NCI-H128 (cell line): ENCODE results near the gene SAP25.
A peak's percentile ranks its signal among the peaks of the same experiment; 100 is the strongest.

Source experiments
- DNase-seq: peaks from one replicate; lab custom pipeline; 2025; ENCODE audit not compliant: unreplicated experiment; lab: John Stamatoyannopoulos, UW

SAP25 gene

GRCh38 chr7:100595188-100595587 lies 21.5 kb upstream of the SAP25 start:
- no peak for DNase-seq

GRCh38 chr7:100591596-100591995 lies 17.9 kb upstream of the SAP25 start:
- DNase-seq: no peak

- no peak for DNase-seq
Observed at GRCh38 chr7:100590077-100590737, 16.5 kb upstream of the SAP25 start.

GRCh38 chr7:100589341-100589947 lies 15.7 kb upstream of the SAP25 start:
- DNase-seq: no peak

- no peak for DNase-seq
Observed at GRCh38 chr7:100588438-100588837, 14.7 kb upstream of the SAP25 start.

GRCh38 chr7:100586266-100587025 lies 12.7 kb upstream of the SAP25 start, which contains the start of gene FBXO24:
Gene FBXO24 (plus strand): TSS chr7:100586328. CDS start chr7:100586626, 298 bp downstream.
- DNase-seq: peak; percentile 99

- no peak for DNase-seq
Observed at GRCh38 chr7:100585511-100586265, 12.0 kb upstream of the SAP25 start, which contains the start of gene LRCH4. Gene LRCH4 (minus strand): TSS chr7:100586129. CDS start chr7:100586100, 29 bp downstream.

- DNase-seq: no peak
Observed at GRCh38 chr7:100584683-100585510, 11.2 kb upstream of the SAP25 start.

GRCh38 chr7:100584054-100584682 lies 10.5 kb upstream of the SAP25 start:
- no peak for DNase-seq

GRCh38 chr7:100583132-100584053 lies 9.7 kb upstream of the SAP25 start:
- no peak for DNase-seq

GRCh38 chr7:100582650-100583049 lies 8.9 kb upstream of the SAP25 start:
- no peak for DNase-seq

GRCh38 chr7:100582041-100582579 lies 8.4 kb upstream of the SAP25 start:
- DNase-seq: no peak

- no peak for DNase-seq
Observed at GRCh38 chr7:100580466-100581283, 7.0 kb upstream of the SAP25 start.

GRCh38 chr7:100578246-100579183 lies 4.8 kb upstream of the SAP25 start:
- DNase-seq: no peak

GRCh38 chr7:100577507-100577906 lies 3.8 kb upstream of the SAP25 start:
- DNase-seq: no peak

- DNase-seq: no peak
Observed at GRCh38 chr7:100577103-100577502, 3.4 kb upstream of the SAP25 start.
